ENCODE measurements around the gene USF2. TPM values are rescaled to one million over a fixed set of nuclear protein-coding genes. Genes with fewer than 3 reads are reported as not detected.

Gene USF2
- total RNA-seq, 4 donors from 2014 or later = 118 to 169 (median 143) TPM

DNA sequence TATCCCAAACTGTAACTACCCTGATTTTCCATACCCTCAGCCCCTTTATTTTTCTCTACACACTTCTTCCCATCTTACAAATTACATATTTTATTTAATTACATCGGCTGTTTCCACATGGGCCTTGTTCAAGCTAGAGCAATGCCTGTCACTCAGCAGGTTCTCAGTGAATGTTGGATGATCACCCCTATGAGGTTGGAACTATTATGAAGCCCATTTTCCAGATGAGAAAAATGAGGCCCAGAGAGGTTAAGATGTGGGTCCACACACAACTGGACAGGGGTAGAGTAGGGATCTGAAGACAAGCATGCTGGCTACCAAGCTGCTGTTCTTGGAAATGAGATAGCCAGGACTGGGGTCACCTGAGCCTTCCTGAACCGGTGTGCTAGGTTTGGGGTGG, 33.2 kb downstream of the USF2 start:
- H3K36me3 ChIP-seq = no peaks in the 10 kb centered on the region
- no peaks in the 10 kb centered on the region for H3K4me1 ChIP-seq
- no peaks in the 10 kb centered on the region for H3K9me3 ChIP-seq
- TF ChIP-seq, protein P1, sequence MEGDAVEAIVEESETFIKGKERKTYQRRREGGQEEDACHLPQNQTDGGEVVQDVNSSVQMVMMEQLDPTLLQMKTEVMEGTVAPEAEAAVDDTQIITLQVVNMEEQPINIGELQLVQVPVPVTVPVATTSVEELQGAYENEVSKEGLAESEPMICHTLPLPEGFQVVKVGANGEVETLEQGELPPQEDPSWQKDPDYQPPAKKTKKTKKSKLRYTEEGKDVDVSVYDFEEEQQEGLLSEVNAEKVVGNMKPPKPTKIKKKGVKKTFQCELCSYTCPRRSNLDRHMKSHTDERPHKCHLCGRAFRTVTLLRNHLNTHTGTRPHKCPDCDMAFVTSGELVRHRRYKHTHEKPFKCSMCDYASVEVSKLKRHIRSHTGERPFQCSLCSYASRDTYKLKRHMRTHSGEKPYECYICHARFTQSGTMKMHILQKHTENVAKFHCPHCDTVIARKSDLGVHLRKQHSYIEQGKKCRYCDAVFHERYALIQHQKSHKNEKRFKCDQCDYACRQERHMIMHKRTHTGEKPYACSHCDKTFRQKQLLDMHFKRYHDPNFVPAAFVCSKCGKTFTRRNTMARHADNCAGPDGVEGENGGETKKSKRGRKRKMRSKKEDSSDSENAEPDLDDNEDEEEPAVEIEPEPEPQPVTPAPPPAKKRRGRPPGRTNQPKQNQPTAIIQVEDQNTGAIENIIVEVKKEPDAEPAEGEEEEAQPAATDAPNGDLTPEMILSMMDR (IDR thresholded peaks at IDR 0.05 in 4 of 5, conservative IDR thresholded peaks at IDR 0.05 in 1 of 5) = no peak
- TF ChIP-seq POLR2A (IDR thresholded peaks at IDR 0.05) = no peak
- no peak for DNase-seq
- in situ Hi-C loops (cut with MboI; ENCODE audit: low sequenced_read_pairs in 4 of 4) = no loop called here
- H3K27ac ChIP-seq = no peak overlapping the region
- no peak for ATAC-seq
- intact Hi-C loops (cut with DNase I; ENCODE audit: low total_unique reads) = no loop called here
- H3K4me3 ChIP-seq = no peak overlapping the region
- peaks cover 12 to 35% (median 26%) of the 10 kb centered on the region in 3 donors for H3K27me3 ChIP-seq

- ATAC-seq = no peak
- Histone ChIP-seq H3K9me3 (no peaks in the 10 kb centered on the region), H3K36me3 (no peaks in the 10 kb centered on the region), H3K27me3 (peaks cover 11 to 35% (median 26%) of the 10 kb centered on the region in 3 donors), H3K27ac (no peak overlapping the region), H3K4me3 (no peak overlapping the region), H3K4me1 (no peaks in the 10 kb centered on the region)
- in situ Hi-C loops (cut with MboI; ENCODE audit: low sequenced_read_pairs in 4 of 4) = no loop called here
- TF ChIP-seq POLR2A (IDR thresholded peaks at IDR 0.05) = no peak
- TF ChIP-seq, protein P1 (IDR thresholded peaks at IDR 0.05 in 4 of 5, conservative IDR thresholded peaks at IDR 0.05 in 1 of 5) = no peak
- DNase-seq = no peak
- intact Hi-C loops (cut with DNase I; ENCODE audit: low total_unique reads) = no loop called here
Measured at GRCh38 chr19:35302446-35302845, 33.7 kb downstream of the USF2 start.

GRCh38 chr19:35303357-35303915, 34.7 kb downstream of the USF2 start:
- Histone ChIP-seq H3K36me3 (no peaks in the 10 kb centered on the region), H3K27me3 (peaks cover 6 to 28% (median 22%) of the 10 kb centered on the region in 3 donors), H3K27ac (no peak overlapping the region), H3K9me3 (no peaks in the 10 kb centered on the region), H3K4me3 (no peak overlapping the region), H3K4me1 (no peaks in the 10 kb centered on the region)
- no peak for ATAC-seq
- TF ChIP-seq POLR2A (IDR thresholded peaks at IDR 0.05) = no peak
- TF ChIP-seq, protein P1 (IDR thresholded peaks at IDR 0.05 in 4 of 5, conservative IDR thresholded peaks at IDR 0.05 in 1 of 5) = no peak
- DNase-seq = no peak
- intact Hi-C loops (cut with DNase I; ENCODE audit: low total_unique reads) (no loop called here), in situ Hi-C loops (cut with MboI; ENCODE audit: low sequenced_read_pairs in 4 of 4) (no loop called here)

- in situ Hi-C loops (cut with MboI; ENCODE audit: low sequenced_read_pairs in 4 of 4) = no loop called here
Measured at GRCh38 chr19:35304036-35304435, 35.3 kb downstream of the USF2 start.

More at GRCh38 chr19:35304036-35304435, 35.3 kb downstream of the USF2 start:
- no peak for DNase-seq
- no peak for ATAC-seq
- Histone ChIP-seq H3K27me3 (peaks cover 6 to 22% (median 21%) of the 10 kb centered on the region in 3 donors), H3K9me3 (no peaks in the 10 kb centered on the region), H3K4me1 (no peaks in the 10 kb centered on the region), H3K36me3 (no peaks in the 10 kb centered on the region), H3K27ac (no peak overlapping the region), H3K4me3 (no peak overlapping the region)
- intact Hi-C loops (cut with DNase I; ENCODE audit: low total_unique reads) = no loop called here
- TF ChIP-seq, protein P1 (IDR thresholded peaks at IDR 0.05 in 4 of 5, conservative IDR thresholded peaks at IDR 0.05 in 1 of 5) = no peak
- no peak for TF ChIP-seq POLR2A (IDR thresholded peaks at IDR 0.05)

Measured in gastrocnemius medialis (tissue), 4 donors.